B cell (primary cell): ENCODE measurements around the gene PTPRE. TPM values are rescaled to one million over a fixed set of nuclear protein-coding genes. Genes with fewer than 3 reads are reported as not detected.

Source experiments
- ATAC-seq: fragments of 200-7000 bp; cut with Tn5 transposase; one replicate; pipeline ENCODE4 v1.10.0; 2021; ENCODE audit warnings: low read depth, mild to moderate bottlenecking, moderate number of reproducible peaks, moderate library complexity
- CTCF ChIA-PET: fragments of 350-600 bp; sonication (Branson Sonifier 250); formaldehyde crosslinking; loops from one replicate; lab custom pipeline; 2021; ENCODE audit warnings: antibody characterized with exemption, inconsistent platforms; lab: Charles Lee
- POLR2A ChIA-PET: fragments of 350-600 bp; sonication (Branson Sonifier 250); formaldehyde crosslinking; loops from one replicate; lab custom pipeline; 2021; ENCODE audit warnings: antibody characterized with exemption; lab: Charles Lee
- DNase-seq: peaks from one replicate; pipeline ENCODE4 v3.0.0; 2013
- H2AFZ ChIP-seq: 2 replicates; pipeline ENCODE4 v1.6.1; 2012; ENCODE audit warnings: mild to moderate bottlenecking, low read depth, low read length; ENCODE audit not compliant: insufficient read depth, poor library complexity, severe bottlenecking
- H3K27ac ChIP-seq, 2 donors: 1 replicate in 1 of 2; 2 replicates in 1 of 2; pipeline ENCODE4 v1.5.1; 2012 to 2013; ENCODE audit warnings: low read length in 2 of 2, mild to moderate bottlenecking in 2 of 2, moderate library complexity in 1 of 2
- H3K27me3 ChIP-seq, 4 experiments: fragments of 200-600 bp in 1 of 4; sonication (generic) in 1 of 4; replicated peaks in 1 of 4; 1 replicate in 2 of 4; 2 replicates in 2 of 4; pipeline versions ENCODE4 v1.6.1 to v1.7.0; 2013 to 2016; ENCODE audit warnings: low read length in 3 of 4, mild to moderate bottlenecking in 2 of 4, mixed read lengths in 1 of 4, moderate library complexity in 1 of 4; ENCODE audit not compliant: insufficient read depth in 4 of 4, control insufficient read depth in 3 of 4; ENCODE audit errors: control extremely low read depth in 1 of 4
- H3K36me3 ChIP-seq, 2 experiments: replicated peaks in 1 of 2; 1 replicate in 1 of 2; 2 replicates in 1 of 2; pipeline versions ENCODE4 v1.6.1 to v1.7.1; 2013; ENCODE audit warnings: low read length in 1 of 2; ENCODE audit not compliant: insufficient read depth in 2 of 2, control insufficient read depth in 1 of 2; ENCODE audit errors: control extremely low read depth in 1 of 2, extremely low read depth in 1 of 2
- H3K4me1 ChIP-seq, 2 donors: fragments of 200-600 bp in 1 of 2; sonication (generic) in 1 of 2; 1 replicate in 1 of 2; 2 replicates in 1 of 2; pipeline versions ENCODE4 v1.5.1 to v1.6.1; 2013 to 2017; ENCODE audit warnings: low read length in 2 of 2; ENCODE audit not compliant: control insufficient read depth in 2 of 2, insufficient read depth in 2 of 2
- H3K4me2 ChIP-seq: replicated peaks from 2 replicates; pipeline ENCODE3; 2012; ENCODE audit warnings: mild to moderate bottlenecking, low read depth, low read length; ENCODE audit not compliant: poor library complexity, severe bottlenecking
- H3K4me3 ChIP-seq, 5 experiments: fragments of 200-600 bp in 1 of 5; sonication (generic) in 1 of 5; 1 replicate in 3 of 5; 2 replicates in 2 of 5; pipeline versions ENCODE4 v1.5.1 to v1.7.0; 2011 to 2016; ENCODE audit warnings: low read length in 4 of 5, mild to moderate bottlenecking in 4 of 5, low read depth in 2 of 5, control low read depth in 1 of 5, moderate library complexity in 1 of 5; ENCODE audit not compliant: insufficient read depth in 1 of 5; ENCODE audit errors: control extremely low read depth in 1 of 5, extremely low read depth in 1 of 5
- H3K79me2 ChIP-seq: fragments of 200-600 bp; sonication (generic); one replicate; pipeline ENCODE4 v1.6.0; 2016; ENCODE audit warnings: low read length; ENCODE audit not compliant: control insufficient read depth, insufficient read depth
- H3K9ac ChIP-seq: fragments of 200-600 bp; sonication (generic); 2 replicates; pipeline ENCODE4 v1.6.1; 2017; ENCODE audit warnings: mild to moderate bottlenecking, low read length, moderate library complexity
- H3K9me3 ChIP-seq, 3 donors: one replicate each; pipeline versions ENCODE4 v1.6.1 to v1.7.1; 2013; ENCODE audit warnings: low read length in 2 of 3; ENCODE audit not compliant: control insufficient read depth in 2 of 3, insufficient read depth in 1 of 3; ENCODE audit errors: control extremely low read depth in 1 of 3
- H4K20me1 ChIP-seq: 2 replicates; pipeline ENCODE4 v1.6.0; 2012; ENCODE audit warnings: mild to moderate bottlenecking, low read length; ENCODE audit not compliant: insufficient read depth, control insufficient read depth, poor library complexity, severe bottlenecking
- H3K27ac Mint-ChIP-seq: one replicate; pipeline ENCODE4 v1.8.0; 2021; ENCODE audit warnings: mixed read lengths
- H3K27me3 Mint-ChIP-seq: one replicate; pipeline ENCODE4 v1.8.0; 2021; ENCODE audit warnings: mixed read lengths
- H3K4me1 Mint-ChIP-seq: one replicate; pipeline ENCODE4 v1.8.0; 2021; ENCODE audit warnings: mixed read lengths
- H3K4me3 Mint-ChIP-seq: one replicate; pipeline ENCODE4 v1.8.0; 2021; ENCODE audit warnings: mixed read lengths
- H3K9me3 Mint-ChIP-seq: one replicate; pipeline ENCODE4 v1.8.0; 2022; ENCODE audit warnings: mixed read lengths; ENCODE audit not compliant: insufficient read depth
- EZH2 ChIP-seq: IDR thresholded peaks from 2 replicates; pipeline ENCODE4 v1.6.1; 2012; ENCODE audit warnings: borderline replicate concordance, low read depth, mild to moderate bottlenecking, moderate library complexity, low read length; ENCODE audit not compliant: insufficient read depth, poor library complexity, severe bottlenecking
- WGBS: methylation state at CpG from one replicate; pipeline ENCODE4 v1.1.5; 2013; ENCODE audit warnings: missing lambda C conversion rate; ENCODE audit not compliant: insufficient coverage; 5-methylcytosine and 5-hydroxymethylcytosine counted together
- intact Hi-C: fragments of 100-400 bp; cut with micrococcal nuclease; formaldehyde crosslinking; loops from one replicate; pipeline ENCODE4 v1.10.0; 2022
- polyA plus RNA-seq: library from polyadenylated mRNA; depleted of rRNA; stranded (reverse); fragments of >200 nt; gene quantifications from 2 replicates; pipeline ENCODE4 v1.2.3, GENCODE V29; 2012
- total RNA-seq, 2 donors: library from RNA; stranded (reverse); fragments of 120-200 nt in 1 of 2; gene quantifications; 1 replicate in 1 of 2; 2 replicates in 1 of 2; pipeline versions ENCODE4 v1.2.3 to v1.2.4, GENCODE V29; 2013 to 2022
- TF ChIP-seq, protein P1 (sequence below): fragments of 200-600 bp; IDR thresholded peaks from one replicate; pipeline ENCODE4 v1.8.0; 2022; ENCODE audit warnings: antibody characterized with exemption, mild to moderate bottlenecking

Gene PTPRE
- total and polyA plus RNA-seq, 2 donors (not counting 1 experiment from before 2014, with no cell fraction given) = 6.6 to 32.7 TPM

DNA sequence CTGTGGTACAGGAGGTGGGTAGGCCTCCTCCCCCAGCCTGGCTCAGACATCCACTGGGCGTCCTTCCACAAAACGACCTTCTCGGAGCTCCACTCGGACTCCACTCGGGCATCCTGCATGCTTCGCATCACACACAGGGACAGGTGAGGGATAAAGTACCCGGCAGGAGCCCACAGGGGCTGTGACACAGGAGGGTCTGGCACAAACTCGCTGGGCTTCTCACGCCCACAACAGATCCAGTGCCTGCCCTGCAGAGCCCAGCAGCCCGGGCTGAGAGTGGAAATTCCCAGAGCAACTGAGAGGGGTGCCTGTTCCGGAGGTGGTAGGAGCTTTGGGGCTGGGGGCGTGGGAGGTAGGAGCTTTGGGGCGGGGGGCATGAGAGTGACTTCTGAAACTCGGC, 110.9 kb downstream of the PTPRE start:
- H3K36me3 ChIP-seq = no peaks in the 10 kb centered on the region
- H3K27me3 ChIP-seq = peaks cover 0 to 24% (median 2%) of the 10 kb centered on the region in 4 experiments
- H2AFZ ChIP-seq = no peak overlapping the region
- WGBS = 87% methylated on average over 11 of the region's 14 CpGs
- CTCF ChIA-PET = interaction anchor here (0.9 kb wide), 1 partner anchor 52 kb away, joined by 6 read pairs; no protein-coding TSS in a partner anchor
- H3K79me2 ChIP-seq = no peaks in the 10 kb centered on the region
- H3K9me3 Mint-ChIP-seq = no peaks in the 10 kb centered on the region
- no peak overlapping the region for H3K4me3 Mint-ChIP-seq
- H3K27ac ChIP-seq = no peak overlapping the region
- H3K27me3 Mint-ChIP-seq = peaks cover 29% of the 10 kb centered on the region
- ATAC-seq (no peak), DNase-seq (no peak)
- H3K27ac Mint-ChIP-seq = no peak overlapping the region
- no peak overlapping the region for H3K4me3 ChIP-seq
- H3K4me2 ChIP-seq = no peak overlapping the region
- no peaks in the 10 kb centered on the region for H3K4me1 Mint-ChIP-seq
- intact Hi-C loops = no loop called here
- TF ChIP-seq, protein P1, sequence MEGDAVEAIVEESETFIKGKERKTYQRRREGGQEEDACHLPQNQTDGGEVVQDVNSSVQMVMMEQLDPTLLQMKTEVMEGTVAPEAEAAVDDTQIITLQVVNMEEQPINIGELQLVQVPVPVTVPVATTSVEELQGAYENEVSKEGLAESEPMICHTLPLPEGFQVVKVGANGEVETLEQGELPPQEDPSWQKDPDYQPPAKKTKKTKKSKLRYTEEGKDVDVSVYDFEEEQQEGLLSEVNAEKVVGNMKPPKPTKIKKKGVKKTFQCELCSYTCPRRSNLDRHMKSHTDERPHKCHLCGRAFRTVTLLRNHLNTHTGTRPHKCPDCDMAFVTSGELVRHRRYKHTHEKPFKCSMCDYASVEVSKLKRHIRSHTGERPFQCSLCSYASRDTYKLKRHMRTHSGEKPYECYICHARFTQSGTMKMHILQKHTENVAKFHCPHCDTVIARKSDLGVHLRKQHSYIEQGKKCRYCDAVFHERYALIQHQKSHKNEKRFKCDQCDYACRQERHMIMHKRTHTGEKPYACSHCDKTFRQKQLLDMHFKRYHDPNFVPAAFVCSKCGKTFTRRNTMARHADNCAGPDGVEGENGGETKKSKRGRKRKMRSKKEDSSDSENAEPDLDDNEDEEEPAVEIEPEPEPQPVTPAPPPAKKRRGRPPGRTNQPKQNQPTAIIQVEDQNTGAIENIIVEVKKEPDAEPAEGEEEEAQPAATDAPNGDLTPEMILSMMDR = no peak
- TF ChIP-seq EZH2 = no peak
- H3K4me1 ChIP-seq = no peaks in the 10 kb centered on the region
- H3K9me3 ChIP-seq = peaks cover 0 to 3% (median 0%) of the 10 kb centered on the region in 3 donors
- H4K20me1 ChIP-seq = no peaks in the 10 kb centered on the region
- POLR2A ChIA-PET = no interaction called here
- no peak overlapping the region for H3K9ac ChIP-seq

DNA sequence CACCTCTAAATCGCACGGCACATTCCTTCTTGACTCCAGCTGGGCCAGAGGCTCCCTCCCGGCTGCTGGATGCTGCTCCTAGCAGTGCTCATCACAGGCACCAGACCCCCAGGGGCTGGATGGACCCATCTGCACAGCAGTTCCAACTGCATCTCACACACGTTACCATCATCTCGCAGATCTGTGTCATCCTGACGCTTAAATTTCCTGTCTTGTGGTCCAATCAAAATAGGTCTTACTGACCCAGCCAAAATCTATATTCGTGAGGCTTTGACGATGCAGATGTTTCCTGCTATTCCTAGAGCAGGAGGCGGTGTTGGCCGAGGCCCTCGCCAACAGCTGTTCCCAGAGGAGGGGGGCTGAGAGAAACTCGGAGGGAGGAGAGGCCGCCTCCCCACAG, 111.3 kb downstream of the PTPRE start:
- Histone ChIP-seq H3K9me3 (peaks cover 0 to 3% (median 0%) of the 10 kb centered on the region in 3 donors), H4K20me1 (no peaks in the 10 kb centered on the region), H3K36me3 (no peaks in the 10 kb centered on the region), H3K9ac (no peak overlapping the region), H3K27me3 (peaks cover 0 to 24% (median 2%) of the 10 kb centered on the region in 4 experiments), H3K27ac (no peak overlapping the region), H3K4me1 (no peaks in the 10 kb centered on the region), H3K4me2 (no peak overlapping the region), H2AFZ (no peak overlapping the region), H3K79me2 (no peaks in the 10 kb centered on the region), H3K4me3 (no peak overlapping the region)
- no peak for ATAC-seq
- intact Hi-C loops = no loop called here
- 11% methylated on average over 12 of the region's 13 CpGs for WGBS
- Mint-ChIP-seq H3K27me3 (peaks cover 29% of the 10 kb centered on the region), H3K27ac (no peak overlapping the region), H3K9me3 (no peaks in the 10 kb centered on the region), H3K4me1 (no peaks in the 10 kb centered on the region), H3K4me3 (no peak overlapping the region)
- DNase-seq = no peak
- ChIA-PET CTCF (interaction anchor here (0.9 kb wide), 1 partner anchor 51 kb away, joined by 6 read pairs; no protein-coding TSS in a partner anchor), POLR2A (no interaction called here)
- TF ChIP-seq, protein P1 = no peak
- no peak for TF ChIP-seq EZH2
